ENCODE results near the gene SFXN5.
"Not testable (repeated sequence)": the region's sequence is repeated elsewhere in the genome, so short reads cannot be mapped to it uniquely, and the experiment has no call there.

SFXN5 gene

DNA sequence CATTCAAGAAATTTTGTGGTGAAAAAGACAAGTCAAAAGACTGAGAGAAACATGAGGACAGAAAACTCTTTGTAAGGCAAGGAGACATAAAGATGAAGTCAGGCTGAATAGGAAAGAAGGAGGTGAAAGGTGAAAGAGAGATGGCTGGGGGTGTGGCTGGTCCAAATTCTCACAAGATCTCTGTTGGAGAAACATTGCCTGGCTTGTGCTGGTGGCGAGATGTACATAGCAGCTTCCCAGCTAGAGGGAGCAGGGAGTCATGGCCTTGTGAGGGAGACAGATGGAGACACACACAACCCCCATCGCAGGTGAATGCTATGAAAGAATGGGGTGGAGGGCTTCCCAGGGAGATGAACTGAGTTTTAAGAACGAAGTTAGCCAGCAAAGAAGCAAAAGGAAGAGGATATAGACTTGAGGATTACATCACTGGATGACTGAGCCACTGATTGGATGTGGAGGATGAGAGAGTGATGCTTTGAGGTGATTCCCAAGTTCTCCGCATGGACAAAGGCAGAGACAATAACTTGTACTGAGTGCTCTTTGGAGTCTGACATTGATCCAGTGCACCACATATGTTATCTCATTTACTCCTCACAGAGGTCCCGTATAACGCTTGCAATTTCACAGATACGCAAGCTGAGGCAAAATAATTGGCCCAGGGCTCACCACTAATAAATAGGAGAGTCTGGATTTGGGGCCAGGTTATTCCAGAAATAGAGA, 157.9 kb downstream of the SFXN5 start:
- no peak for DNase-seq (ENCODE audit: low read depth)
- TF ChIP-seq, protein P1, sequence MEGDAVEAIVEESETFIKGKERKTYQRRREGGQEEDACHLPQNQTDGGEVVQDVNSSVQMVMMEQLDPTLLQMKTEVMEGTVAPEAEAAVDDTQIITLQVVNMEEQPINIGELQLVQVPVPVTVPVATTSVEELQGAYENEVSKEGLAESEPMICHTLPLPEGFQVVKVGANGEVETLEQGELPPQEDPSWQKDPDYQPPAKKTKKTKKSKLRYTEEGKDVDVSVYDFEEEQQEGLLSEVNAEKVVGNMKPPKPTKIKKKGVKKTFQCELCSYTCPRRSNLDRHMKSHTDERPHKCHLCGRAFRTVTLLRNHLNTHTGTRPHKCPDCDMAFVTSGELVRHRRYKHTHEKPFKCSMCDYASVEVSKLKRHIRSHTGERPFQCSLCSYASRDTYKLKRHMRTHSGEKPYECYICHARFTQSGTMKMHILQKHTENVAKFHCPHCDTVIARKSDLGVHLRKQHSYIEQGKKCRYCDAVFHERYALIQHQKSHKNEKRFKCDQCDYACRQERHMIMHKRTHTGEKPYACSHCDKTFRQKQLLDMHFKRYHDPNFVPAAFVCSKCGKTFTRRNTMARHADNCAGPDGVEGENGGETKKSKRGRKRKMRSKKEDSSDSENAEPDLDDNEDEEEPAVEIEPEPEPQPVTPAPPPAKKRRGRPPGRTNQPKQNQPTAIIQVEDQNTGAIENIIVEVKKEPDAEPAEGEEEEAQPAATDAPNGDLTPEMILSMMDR (conservative IDR thresholded peaks at IDR 0.05; ENCODE audit: control insufficient read depth, insufficient read depth, low read depth, low read length) = peak; percentile 17
- H3K4me3 ChIP-seq (ENCODE audit: control insufficient read depth, low read depth, low read length) = no peak overlapping the region

DNA sequence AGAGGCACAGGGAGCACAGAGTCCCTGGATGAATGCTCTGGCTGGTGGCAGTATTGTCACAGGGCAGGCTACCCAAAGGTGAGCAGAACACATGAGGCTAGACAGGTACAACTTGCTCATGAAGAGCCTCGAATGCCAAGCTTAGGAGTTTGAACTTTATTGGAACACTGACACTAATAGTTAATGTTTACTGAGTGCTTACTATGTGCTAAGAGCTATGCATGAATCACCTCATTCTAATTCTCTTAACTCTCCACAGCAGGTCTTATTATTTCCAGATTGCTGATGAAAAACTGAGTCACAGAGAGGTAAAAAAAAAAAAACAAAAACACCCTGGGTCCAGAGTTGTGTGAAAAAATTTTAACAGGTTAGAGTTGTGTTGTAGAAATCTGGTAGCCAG, 160.3 kb downstream of the SFXN5 start:
- TF ChIP-seq, protein P1 (conservative IDR thresholded peaks at IDR 0.05; ENCODE audit: control insufficient read depth, insufficient read depth, low read depth, low read length) = no peak
- DNase-seq (ENCODE audit: low read depth) = peak; percentile 34

DNA sequence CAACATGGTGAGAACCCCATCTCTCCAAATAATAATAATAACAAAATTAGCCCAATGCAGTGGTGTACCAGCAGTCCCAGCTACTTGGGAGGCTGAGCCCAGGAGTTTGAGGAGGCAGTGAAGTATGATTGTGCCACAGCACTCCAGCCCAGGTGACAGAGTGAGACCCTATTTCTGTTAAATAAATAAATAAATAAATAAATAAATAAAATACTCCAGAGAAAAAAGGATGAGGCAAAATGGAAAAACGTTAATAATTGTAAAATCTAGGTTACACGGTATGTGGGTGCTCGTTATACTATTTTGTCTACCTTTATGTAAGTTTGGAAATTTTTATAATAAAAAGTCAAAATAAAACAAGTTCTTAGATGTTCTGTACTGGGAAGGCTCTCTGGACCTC, 162.8 kb downstream of the SFXN5 start:
- DNase-seq (ENCODE audit: low read depth) = no peak
- TF ChIP-seq, protein P1 (conservative IDR thresholded peaks at IDR 0.05; ENCODE audit: control insufficient read depth, insufficient read depth, low read depth, low read length) = no peak
- H3K4me3 ChIP-seq (ENCODE audit: control insufficient read depth, low read depth, low read length) = no peak overlapping the region

More for the DNA sequence above, 160.3 kb downstream of the SFXN5 start:
- H3K4me3 ChIP-seq (ENCODE audit: control insufficient read depth, low read depth, low read length) = no peak overlapping the region

DNA sequence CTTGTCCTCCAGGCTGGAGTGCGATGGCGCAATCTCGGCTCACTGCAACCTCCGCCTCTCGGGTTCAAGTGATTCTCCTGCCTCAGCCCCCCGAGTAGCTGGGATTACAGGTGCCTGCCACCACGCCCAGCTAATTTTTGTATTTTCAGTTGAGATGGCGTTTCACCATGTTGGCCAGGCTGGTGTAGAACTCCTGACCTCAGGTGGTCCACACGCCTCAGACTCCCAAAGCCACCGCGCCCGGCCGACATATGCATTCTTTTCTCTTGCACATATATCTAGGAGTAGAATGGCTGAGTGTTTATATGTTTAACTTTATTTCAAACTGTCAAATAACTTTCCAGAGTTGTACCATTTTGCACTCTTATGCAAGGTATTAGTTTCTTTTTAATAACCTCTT, 164.1 kb downstream of the SFXN5 start:
- DNase-seq (ENCODE audit: low read depth); H3K4me3 ChIP-seq (ENCODE audit: control insufficient read depth, low read depth, low read length): not testable (repeated sequence)

DNA sequence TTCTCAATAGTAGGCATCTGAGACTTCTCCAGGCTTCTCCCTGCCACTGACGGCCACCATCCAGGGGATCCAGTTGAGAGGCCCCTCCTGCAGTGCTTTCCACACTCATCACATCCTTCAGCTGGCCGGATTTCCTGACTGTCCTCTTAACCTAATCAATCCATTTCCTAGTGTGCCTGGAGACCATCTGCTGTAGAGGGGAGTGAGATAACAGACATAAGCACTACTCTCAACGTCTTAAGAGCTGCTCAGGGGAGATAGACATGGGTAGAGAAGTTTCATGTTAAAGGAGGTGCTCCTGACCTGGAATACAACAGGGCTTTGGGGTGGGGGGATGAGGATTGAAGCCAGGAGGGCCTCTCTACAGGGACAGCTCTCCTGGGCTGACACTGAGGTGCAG, 170.1 kb downstream of the SFXN5 start:
- DNase-seq (ENCODE audit: low read depth) = no peak
- TF ChIP-seq, protein P1 (conservative IDR thresholded peaks at IDR 0.05; ENCODE audit: control insufficient read depth, insufficient read depth, low read depth, low read length) = no peak
- H3K4me3 ChIP-seq (ENCODE audit: control insufficient read depth, low read depth, low read length) = no peak overlapping the region

DNA sequence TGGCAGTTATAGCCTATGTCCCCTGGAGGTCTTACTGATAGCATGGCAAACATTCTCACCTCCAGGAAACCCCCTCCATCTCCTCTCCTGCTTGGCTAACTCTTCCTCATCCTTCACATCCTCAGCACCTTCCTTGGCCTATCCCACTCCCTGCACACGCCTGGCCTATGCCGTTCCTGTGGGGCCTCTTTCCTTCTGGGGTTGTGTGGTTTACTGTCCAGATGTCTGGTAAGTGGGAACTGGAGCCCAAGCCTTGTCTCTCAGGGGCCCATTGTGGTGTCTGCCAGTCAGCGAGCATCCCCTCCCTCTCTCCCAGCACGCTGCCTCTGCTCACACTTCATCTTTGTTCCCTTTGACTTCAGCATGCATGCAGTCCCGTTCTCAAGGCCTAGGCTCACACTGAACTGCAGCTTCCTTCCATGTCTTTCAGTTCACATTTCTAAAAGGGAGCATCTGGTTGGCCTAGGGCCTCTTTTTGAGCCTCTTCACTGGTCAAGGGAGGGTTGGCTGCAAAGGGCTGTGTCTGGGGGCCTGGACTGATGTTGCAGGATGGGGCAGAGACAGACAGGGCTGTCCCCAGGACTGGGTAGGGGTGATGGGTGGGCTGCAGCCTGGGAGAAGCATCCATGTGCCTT, 171.2 kb downstream of the SFXN5 start:
- H3K4me3 ChIP-seq (ENCODE audit: control insufficient read depth, low read depth, low read length) = no peak overlapping the region
- TF ChIP-seq, protein P1 (conservative IDR thresholded peaks at IDR 0.05; ENCODE audit: control insufficient read depth, insufficient read depth, low read depth, low read length) = no peak
- DNase-seq (ENCODE audit: low read depth) = no peak

DNA sequence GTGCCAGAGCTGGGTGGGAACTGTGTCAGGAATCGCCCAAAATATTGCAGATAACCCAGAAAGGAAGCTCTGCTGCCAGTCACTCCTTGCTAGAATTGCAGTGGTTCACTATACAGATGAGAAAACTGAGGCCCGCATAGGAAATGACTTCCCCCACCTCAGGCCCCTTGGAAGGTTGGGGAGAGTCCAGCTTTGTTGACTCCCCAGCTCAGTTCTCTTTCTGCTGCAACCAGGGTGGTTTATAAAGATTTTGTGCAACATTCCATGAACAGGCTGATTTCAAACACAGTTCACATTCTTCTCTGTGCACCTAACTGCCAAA, 173.0 kb downstream of the SFXN5 start:
- no peak for DNase-seq (ENCODE audit: low read depth)
- no peak overlapping the region for H3K4me3 ChIP-seq (ENCODE audit: control insufficient read depth, low read depth, low read length)
- TF ChIP-seq, protein P1 (conservative IDR thresholded peaks at IDR 0.05; ENCODE audit: control insufficient read depth, insufficient read depth, low read depth, low read length) = no peak
